GM20431 (cell line): ENCODE results near the gene ACER3.
"Not testable (repeated sequence)": the region's sequence is repeated elsewhere in the genome, so short reads cannot be mapped to it uniquely, and the experiment has no call there.

ENCODE experiments used
- in situ Hi-C: fragments of 300-500 bp; cut with MseI, MboI; formaldehyde crosslinking; loops from one replicate; pipeline ENCODE4 v1.15.0; 2020; ENCODE audit warnings: low sequenced_read_pairs; ENCODE audit not compliant: unreplicated experiment

ACER3 gene

DNA sequence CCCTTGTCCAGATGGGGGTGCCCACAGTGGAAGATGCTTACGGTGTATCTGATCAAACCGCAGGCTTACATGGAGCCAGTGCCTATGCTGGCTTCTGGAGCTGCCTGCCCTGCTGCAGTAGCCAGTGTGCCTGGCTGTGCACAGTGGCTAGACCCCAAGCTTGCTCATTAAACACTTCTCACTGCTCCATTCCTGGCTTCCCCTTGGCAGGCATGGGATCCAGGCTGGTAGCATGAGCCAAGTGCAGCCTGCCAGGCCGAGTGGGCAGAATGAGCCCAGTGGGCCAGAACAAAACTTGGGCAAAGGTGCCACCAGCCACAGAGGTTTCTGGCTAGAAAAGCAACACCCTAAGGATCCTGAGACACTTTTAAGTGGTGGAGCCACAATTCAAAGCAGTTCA is 118.1 kb downstream of the ACER3 start:
- in situ Hi-C loops: no loop called here

GRCh38 chr11:76980196-76980595 is 119.5 kb downstream of the ACER3 start:
- in situ Hi-C loops: no loop called here

DNA sequence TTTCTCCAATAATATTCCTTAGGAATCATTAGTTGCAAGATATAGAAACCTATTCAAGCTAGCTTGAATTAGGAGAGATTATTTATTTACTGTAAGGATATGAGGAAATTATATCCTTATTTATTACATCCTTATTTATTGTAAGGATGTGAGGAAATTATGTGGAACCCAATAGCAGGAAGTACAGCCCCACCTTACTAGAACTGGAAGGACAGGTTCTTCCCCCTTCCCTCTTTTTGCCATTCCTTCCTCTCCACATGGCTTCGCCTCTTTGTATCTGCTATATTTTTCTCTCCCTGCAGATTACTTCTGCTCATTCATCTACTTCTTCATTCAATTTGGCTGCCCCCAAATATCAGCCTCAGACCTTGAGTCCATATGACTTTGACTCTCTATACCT is 124.0 kb downstream of the ACER3 start:
- in situ Hi-C loops: no loop called here

- in situ Hi-C loops: no loop called here
These were observed 126.5 kb downstream of the ACER3 start for GRCh38 chr11:76987203-76987602.

- in situ Hi-C loops: no loop called here
These were observed 129.9 kb downstream of the ACER3 start for GRCh38 chr11:76990628-76991027.

DNA sequence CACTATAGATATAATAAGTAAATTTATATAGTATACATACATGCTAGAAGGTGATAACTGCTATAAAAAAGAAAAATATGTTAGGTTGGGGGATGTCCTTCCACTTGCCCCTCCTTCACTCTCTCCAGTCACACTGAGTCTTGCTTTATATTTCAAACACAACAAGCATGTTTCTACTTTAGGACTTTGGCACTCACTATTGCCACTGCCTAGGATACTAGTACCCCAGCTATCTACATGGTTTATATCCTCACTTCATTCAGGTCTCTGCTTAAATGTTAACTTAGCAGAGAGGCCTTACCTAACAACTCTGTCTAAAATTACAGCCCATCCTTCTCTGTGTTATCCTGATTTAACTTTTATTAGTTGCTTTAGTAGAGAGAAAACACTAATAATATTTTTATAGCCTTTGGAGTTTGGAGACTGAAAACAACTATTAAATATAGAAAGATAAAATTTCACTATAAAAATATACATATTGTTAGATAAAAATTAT is 134.4 kb downstream of the ACER3 start:
- in situ Hi-C loops: no loop called here

GRCh38 chr11:76997512-76997911 is 136.8 kb downstream of the ACER3 start:
- in situ Hi-C loops: no loop called here

DNA sequence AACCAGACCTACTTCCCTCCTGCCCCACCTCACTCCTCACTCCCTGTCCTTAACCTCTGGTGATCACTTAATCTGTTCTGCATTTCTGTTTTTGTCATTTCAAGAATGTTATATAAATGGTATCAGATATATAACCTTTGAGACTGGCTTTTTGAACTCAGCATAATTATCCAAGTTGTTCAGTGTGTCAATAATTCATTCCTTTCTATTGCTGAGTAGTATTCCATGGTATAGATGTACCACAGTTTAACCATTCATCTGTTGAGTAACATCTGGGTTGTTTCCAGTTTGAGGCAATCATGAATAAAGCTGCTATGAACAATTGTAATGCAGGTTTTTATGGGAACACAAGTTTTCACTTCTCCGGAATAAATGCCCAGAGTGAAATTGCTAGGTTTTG is 138.9 kb downstream of the ACER3 start:
- in situ Hi-C loops: no loop called here

GRCh38 chr11:77001613-77002012 is 140.9 kb downstream of the ACER3 start:
- in situ Hi-C loops: no loop called here

DNA sequence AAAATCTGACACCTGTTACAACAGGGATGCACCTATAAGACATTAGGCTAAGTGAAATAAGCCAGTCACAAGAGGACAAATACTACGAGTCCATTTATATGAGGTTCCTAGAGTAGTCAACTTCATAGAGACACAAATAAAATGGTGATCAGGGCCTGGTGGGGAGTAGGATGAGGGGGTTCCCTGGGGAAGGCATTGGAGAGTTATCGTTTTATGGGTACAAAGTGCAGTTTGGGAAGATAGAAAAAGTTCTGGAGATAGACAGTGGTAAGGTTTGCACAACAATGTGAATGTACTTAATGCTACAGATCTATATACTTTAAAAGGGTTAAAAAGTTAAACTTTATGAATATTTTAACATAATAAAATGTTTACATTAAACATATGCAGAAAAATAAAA is 142.1 kb downstream of the ACER3 start:
- in situ Hi-C loops: no loop called here

DNA sequence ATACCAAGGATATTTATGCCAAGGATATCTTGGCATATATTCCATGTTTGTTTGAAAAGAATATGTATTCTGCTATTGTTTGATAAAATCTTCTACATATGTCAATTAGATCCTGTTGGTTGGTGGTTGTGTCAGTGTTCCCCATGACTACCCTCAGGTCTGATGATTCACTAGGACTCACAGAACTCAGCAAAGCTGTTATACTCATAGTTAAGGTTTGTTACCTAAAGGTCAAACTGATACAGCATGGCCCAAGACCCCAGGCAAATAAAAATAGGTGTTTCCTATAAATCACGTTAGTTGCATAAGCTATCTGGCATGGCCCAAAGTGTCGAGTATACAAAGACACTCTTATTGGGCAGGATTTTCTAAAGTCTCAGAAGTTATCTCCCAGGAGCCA is 143.2 kb downstream of the ACER3 start:
- in situ Hi-C loops: no loop called here

- in situ Hi-C loops: no loop called here
These were observed 148.9 kb downstream of the ACER3 start for GRCh38 chr11:77009533-77010160.

DNA sequence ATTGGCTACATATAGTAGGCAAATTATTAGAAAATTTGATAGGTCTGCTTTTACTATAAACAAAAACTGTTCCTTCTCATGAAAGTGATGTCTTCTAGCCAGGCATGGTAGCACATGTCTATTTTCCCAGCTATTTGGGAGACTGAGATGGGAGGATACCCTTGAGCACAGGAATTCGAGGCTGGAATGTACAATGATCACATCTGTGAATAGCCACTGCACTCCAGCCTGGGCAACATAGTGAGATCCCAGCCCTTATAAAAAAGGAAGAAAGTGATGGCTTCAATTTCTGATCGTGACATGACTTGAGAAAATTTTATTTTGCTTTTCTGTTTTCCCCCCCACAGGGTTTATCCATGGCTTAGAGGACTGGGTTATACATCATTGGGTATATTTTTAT is 154.0 kb downstream of the ACER3 start:
- in situ Hi-C loops: no loop called here

DNA sequence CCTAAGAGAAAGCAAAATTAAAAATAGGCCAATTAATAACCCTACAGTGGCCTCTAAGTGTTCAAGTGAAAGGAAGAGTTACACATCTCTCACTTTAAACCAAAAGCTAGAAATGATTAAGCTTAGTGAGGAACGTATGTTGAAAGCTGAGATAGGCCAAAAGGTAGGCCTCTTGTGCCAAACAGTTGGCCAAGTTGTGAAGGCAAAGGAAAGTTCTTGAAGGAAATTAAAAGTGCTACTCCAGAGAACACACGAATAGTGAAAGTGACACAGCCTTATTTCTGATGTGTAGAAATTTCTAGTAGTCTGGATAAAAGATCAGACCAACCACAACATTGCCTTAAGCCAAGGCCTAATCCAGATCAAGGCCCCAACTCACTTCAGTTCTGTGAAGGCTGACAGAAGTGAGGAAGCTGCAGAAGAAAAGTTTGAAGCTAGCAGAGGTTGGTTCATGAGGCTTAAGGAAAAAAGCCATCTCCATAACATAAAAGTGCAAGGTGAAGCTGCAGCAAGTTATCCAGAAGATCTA is 157.7 kb downstream of the ACER3 start:
- in situ Hi-C loops: not testable (repeated sequence)

GRCh38 chr11:77019976-77020595 is 159.4 kb downstream of the ACER3 start:
- in situ Hi-C loops: no loop called here

DNA sequence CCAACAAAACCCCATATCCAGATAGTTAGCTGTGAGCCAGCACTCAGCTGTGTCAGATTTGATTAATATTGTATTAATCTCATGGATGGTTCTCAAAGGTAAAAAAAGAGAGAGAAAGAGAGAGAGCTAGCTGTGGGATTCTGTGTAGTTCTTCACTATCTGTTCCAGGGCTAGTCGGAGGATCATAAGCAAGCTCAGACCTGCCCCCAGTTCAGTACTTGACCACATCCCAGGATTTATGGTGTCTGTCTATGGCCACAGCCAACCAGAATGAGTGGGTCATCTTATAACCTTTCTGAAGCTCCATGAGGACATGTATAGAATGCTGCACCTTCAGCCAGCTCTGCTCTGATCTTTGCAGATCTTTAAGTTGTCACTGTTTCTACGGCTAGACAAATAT is 160.0 kb downstream of the ACER3 start:
- in situ Hi-C loops: no loop called here

DNA sequence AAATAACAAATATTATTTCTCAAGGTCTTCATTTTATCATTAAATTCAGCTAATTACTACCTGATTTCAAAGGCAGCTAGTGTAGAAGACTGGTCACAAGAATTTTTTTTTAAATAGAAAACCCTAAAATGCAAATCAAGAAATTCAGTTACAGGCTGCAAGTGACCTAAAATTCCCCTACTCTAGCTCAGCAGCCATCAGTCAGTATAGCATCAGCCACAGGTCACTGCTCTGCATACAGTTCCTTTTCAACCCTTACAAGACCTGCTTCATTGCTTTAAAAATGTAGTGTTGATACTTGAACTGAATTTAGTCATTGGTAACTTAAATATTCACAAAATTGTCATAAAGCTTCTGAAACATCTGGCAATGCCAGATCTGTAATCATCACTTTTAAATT is 164.0 kb downstream of the ACER3 start:
- in situ Hi-C loops: no loop called here

- in situ Hi-C loops: no loop called here
These were observed 165.5 kb downstream of the ACER3 start for GRCh38 chr11:77026221-77026620.

- in situ Hi-C loops: no loop called here
These were observed 166.0 kb downstream of the ACER3 start for GRCh38 chr11:77026743-77027142.

- in situ Hi-C loops: no loop called here
These were observed 166.6 kb downstream of the ACER3 start for GRCh38 chr11:77027275-77027674.

DNA sequence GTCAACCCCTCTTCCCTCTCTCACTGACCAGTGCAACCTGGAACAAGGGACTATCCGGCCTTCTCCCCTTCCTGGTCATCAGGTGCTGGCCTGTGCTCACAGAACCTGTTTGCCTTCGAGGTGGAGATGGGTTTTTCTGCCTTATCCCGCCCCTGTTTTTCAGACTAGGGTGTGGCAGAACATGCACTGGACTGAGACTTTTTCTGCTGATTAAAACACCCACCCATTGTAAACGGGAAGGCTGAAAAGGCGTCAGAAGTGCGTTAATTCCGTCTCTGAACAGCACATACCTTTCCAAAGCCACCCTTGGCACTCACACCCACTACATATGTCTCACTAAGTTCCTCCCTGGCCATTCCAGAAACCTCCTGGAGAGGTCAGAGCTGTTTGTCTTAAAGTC is 169.1 kb downstream of the ACER3 start:
- in situ Hi-C loops: no loop called here
